ENCODE results near the gene ASB2. TPM values are rescaled to one million over a fixed set of nuclear protein-coding genes. Genes with fewer than 3 reads are reported as not detected.
A peak's percentile ranks its signal among the peaks of the same experiment; 100 is the strongest.

Gene ASB2
- polyA plus RNA-seq, 3 donors, result 0.25 to 2.5 (median 1.4) TPM

GRCh38 chr14:93993382-93993781 lies 17.0 kb upstream of the ASB2 start:
- DNase-seq, result no peak
- H3K4me2 ChIP-seq (replicated peaks; ENCODE audit: extremely low read depth, low read length, poor library complexity, severe bottlenecking), result no peak overlapping the region
- H3K36me3 ChIP-seq (replicated peaks in 1 of 2; ENCODE audit: control insufficient read depth in 1 of 2, insufficient read depth in 2 of 2, low read length in 2 of 2), result no peaks in the 10 kb centered on the region
- H2AFZ ChIP-seq (ENCODE audit: insufficient read depth, low read depth, low read length, poor library complexity, severe bottlenecking), result no peak overlapping the region
- peaks cover 7% of the 10 kb centered on the region for H3K4me1 Mint-ChIP-seq
- H3K27ac ChIP-seq (ENCODE audit: low read depth in 1 of 2, low read length in 2 of 2), result no peak overlapping the region
- TF ChIP-seq CTCF (IDR thresholded peaks at IDR 0.05), result no peak
- 88% methylated on average over 6 of the region's 6 CpGs for WGBS (ENCODE audit: insufficient coverage)
- H3K9ac ChIP-seq (ENCODE audit: insufficient read depth, low read length, poor library complexity, severe bottlenecking), result no peak overlapping the region
- no peak overlapping the region for H3K4me3 ChIP-seq (replicated peaks in 1 of 3; ENCODE audit: low read depth in 2 of 3, low read length in 3 of 3)
- H3K79me2 ChIP-seq (ENCODE audit: insufficient read depth, low read length), result no peaks in the 10 kb centered on the region
- peaks cover 0 to 2% (median 0%) of the 10 kb centered on the region in 7 donors for H3K9me3 Mint-ChIP-seq
- no peaks in the 10 kb centered on the region for H3K4me1 ChIP-seq (ENCODE audit: control insufficient read depth in 1 of 2, insufficient read depth in 2 of 2, low read length in 2 of 2)
- H3K4me3 Mint-ChIP-seq, result no peak overlapping the region
- intact Hi-C loops (cut with micrococcal nuclease), result no loop called here
- H3K27ac Mint-ChIP-seq, result no peak overlapping the region
- H3K9me3 ChIP-seq (replicated peaks in 1 of 2; ENCODE audit: control insufficient read depth in 1 of 2, insufficient read depth in 1 of 2, low read length in 2 of 2), result no peaks in the 10 kb centered on the region
- peaks cover 14 to 36% (median 16%) of the 10 kb centered on the region in 3 donors for H3K27me3 Mint-ChIP-seq (ENCODE audit: low read depth in 3 of 3)
- no peaks in the 10 kb centered on the region for H3K27me3 ChIP-seq (ENCODE audit: control insufficient read depth in 2 of 2, insufficient read depth in 2 of 2, low read length in 2 of 2)
- H3K36me3 Mint-ChIP-seq, result no peaks in the 10 kb centered on the region
- no peaks in the 10 kb centered on the region for H4K20me1 ChIP-seq (ENCODE audit: insufficient read depth, low read length)

- H2AFZ ChIP-seq (ENCODE audit: insufficient read depth, low read depth, low read length, poor library complexity, severe bottlenecking), result no peak overlapping the region
- H3K27me3 ChIP-seq (ENCODE audit: control insufficient read depth in 2 of 2, insufficient read depth in 2 of 2, low read length in 2 of 2), result no peaks in the 10 kb centered on the region
- intact Hi-C loops (cut with micrococcal nuclease), result no loop called here
- Mint-ChIP-seq H3K4me1 (peaks cover 7% of the 10 kb centered on the region), H3K27me3 (ENCODE audit: low read depth in 3 of 3) (peaks cover 14 to 33% (median 17%) of the 10 kb centered on the region in 3 donors), H3K36me3 (no peaks in the 10 kb centered on the region), H3K4me3 (no peak overlapping the region), H3K9me3 (peaks cover 0 to 2% (median 0%) of the 10 kb centered on the region in 7 donors), H3K27ac (peak overlapping the region in 1 of 7 donors; percentile 45)
- no peaks in the 10 kb centered on the region for H3K36me3 ChIP-seq (replicated peaks in 1 of 2; ENCODE audit: control insufficient read depth in 1 of 2, insufficient read depth in 2 of 2, low read length in 2 of 2)
- H3K9me3 ChIP-seq (replicated peaks in 1 of 2; ENCODE audit: control insufficient read depth in 1 of 2, insufficient read depth in 1 of 2, low read length in 2 of 2), result no peaks in the 10 kb centered on the region
- H3K27ac ChIP-seq (ENCODE audit: low read depth in 1 of 2, low read length in 2 of 2), result no peak overlapping the region
- H3K4me3 ChIP-seq (replicated peaks in 1 of 3; ENCODE audit: low read depth in 2 of 3, low read length in 3 of 3), result no peak overlapping the region
- no peak for DNase-seq
- no peak overlapping the region for H3K9ac ChIP-seq (ENCODE audit: insufficient read depth, low read length, poor library complexity, severe bottlenecking)
- TF ChIP-seq CTCF (IDR thresholded peaks at IDR 0.05), result no peak
- no peaks in the 10 kb centered on the region for H4K20me1 ChIP-seq (ENCODE audit: insufficient read depth, low read length)
- no peaks in the 10 kb centered on the region for H3K4me1 ChIP-seq (ENCODE audit: control insufficient read depth in 1 of 2, insufficient read depth in 2 of 2, low read length in 2 of 2)
- H3K4me2 ChIP-seq (replicated peaks; ENCODE audit: extremely low read depth, low read length, poor library complexity, severe bottlenecking), result no peak overlapping the region
- no peaks in the 10 kb centered on the region for H3K79me2 ChIP-seq (ENCODE audit: insufficient read depth, low read length)
- 100% methylated on average over 4 of the region's 4 CpGs for WGBS (ENCODE audit: insufficient coverage)
These were observed 15.3 kb upstream of the ASB2 start for GRCh38 chr14:93991649-93992048.
